Breast epithelium (tissue), 3 donors: Measurements from ENCODE around the gene LYPD3.

Experiments
- POLR2A ChIP-seq: fragments of 450-650 bp; IDR thresholded peaks from one replicate; pipeline ENCODE4 v1.6.1; 2016; ENCODE audit warnings: antibody characterized with exemption, mild to moderate bottlenecking, moderate library complexity
- POLR2AphosphoS5 ChIP-seq, 3 donors: sonication (generic); formaldehyde crosslinking; IDR thresholded peaks; one replicate each; pipeline ENCODE4 v1.6.1; 2017; ENCODE audit warnings: antibody characterized with exemption in 3 of 3
- TF ChIP-seq, protein P1 (sequence below), 3 donors: fragments of 450-650 bp; IDR thresholded peaks; one replicate each; pipeline ENCODE4 v1.5.1; 2016 to 2017; ENCODE audit warnings: antibody characterized with exemption in 3 of 3, mild to moderate bottlenecking in 3 of 3, moderate library complexity in 3 of 3

DNA sequence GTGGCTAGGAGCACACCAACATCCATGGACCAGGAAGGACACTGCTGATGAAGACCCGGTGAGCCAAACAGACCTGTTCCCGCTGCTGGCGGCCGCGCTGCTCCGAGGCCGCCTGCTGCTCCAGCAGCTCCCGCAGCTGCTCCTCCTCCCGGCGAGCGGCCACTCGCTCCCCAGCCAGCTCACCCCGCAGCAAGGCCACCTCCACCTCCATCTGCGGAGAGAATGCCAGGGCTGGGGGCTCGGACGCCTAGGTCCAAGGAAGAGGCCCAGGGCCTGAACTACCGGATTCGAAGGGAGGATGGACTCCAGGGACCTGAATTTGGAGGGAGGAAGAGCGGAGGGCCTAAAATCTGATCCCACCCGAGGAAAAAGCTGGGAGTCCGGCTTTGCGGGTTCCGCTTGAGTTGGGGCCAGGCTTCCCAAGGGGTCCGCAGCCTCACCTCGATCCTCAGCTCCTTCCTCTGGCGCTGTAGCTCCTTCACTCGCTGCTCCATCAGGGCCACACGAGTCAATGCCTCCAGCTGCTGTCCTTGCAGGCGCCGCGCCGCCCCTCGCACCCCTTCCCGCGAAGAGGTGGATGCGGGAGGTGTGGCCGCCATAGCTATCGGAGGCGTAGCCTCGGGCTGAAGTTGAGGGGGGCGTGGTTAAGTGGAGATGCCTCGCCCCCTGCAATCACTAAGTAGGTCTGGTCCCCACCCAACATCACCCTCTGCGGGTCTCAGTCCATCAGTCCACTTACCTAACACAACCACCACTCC is 36.4 kb upstream of the LYPD3 start:
- TF ChIP-seq, protein P1, sequence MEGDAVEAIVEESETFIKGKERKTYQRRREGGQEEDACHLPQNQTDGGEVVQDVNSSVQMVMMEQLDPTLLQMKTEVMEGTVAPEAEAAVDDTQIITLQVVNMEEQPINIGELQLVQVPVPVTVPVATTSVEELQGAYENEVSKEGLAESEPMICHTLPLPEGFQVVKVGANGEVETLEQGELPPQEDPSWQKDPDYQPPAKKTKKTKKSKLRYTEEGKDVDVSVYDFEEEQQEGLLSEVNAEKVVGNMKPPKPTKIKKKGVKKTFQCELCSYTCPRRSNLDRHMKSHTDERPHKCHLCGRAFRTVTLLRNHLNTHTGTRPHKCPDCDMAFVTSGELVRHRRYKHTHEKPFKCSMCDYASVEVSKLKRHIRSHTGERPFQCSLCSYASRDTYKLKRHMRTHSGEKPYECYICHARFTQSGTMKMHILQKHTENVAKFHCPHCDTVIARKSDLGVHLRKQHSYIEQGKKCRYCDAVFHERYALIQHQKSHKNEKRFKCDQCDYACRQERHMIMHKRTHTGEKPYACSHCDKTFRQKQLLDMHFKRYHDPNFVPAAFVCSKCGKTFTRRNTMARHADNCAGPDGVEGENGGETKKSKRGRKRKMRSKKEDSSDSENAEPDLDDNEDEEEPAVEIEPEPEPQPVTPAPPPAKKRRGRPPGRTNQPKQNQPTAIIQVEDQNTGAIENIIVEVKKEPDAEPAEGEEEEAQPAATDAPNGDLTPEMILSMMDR (IDR thresholded peaks at IDR 0.05) = no peak
- no peak for TF ChIP-seq POLR2AphosphoS5 (IDR thresholded peaks at IDR 0.05)
- no peak for TF ChIP-seq POLR2A
